HepG2 (cell line): ENCODE results near the gene SPRED2. TPM values are rescaled to one million over a fixed set of nuclear protein-coding genes. Genes with fewer than 3 reads are reported as not detected.

Experiments
- ARNT ChIP-seq: fragments of 450-650 bp; IDR thresholded peaks from 2 replicates; pipeline ENCODE4 v1.6.1; 2017
- EED ChIP-seq: sonication (generic); formaldehyde crosslinking; IDR thresholded peaks from 2 replicates; pipeline ENCODE4 v1.5.0; 2020; ENCODE audit warnings: mild to moderate bottlenecking, missing genetic modification reagents
- KAT8 ChIP-seq: IDR thresholded peaks from 2 replicates; pipeline ENCODE4 v1.6.1; 2016; ENCODE audit warnings: missing genetic modification reagents, missing compliant biosample characterization
- MED8 ChIP-seq: sonication (generic); formaldehyde crosslinking; IDR thresholded peaks from 2 replicates; pipeline ENCODE4 v1.8.1; 2023; ENCODE audit warnings: mild to moderate bottlenecking, missing genetic modification reagents; ENCODE audit not compliant: insufficient replicate concordance
- NFKB2 ChIP-seq: sonication (generic); formaldehyde crosslinking; IDR thresholded peaks from 2 replicates; pipeline ENCODE4 v1.4.0; 2020; ENCODE audit warnings: missing genetic modification reagents, borderline replicate concordance
- PREB ChIP-seq: sonication (generic); formaldehyde crosslinking; IDR thresholded peaks from 2 replicates; pipeline ENCODE4 v1.4.0; 2020; ENCODE audit warnings: missing genetic modification reagents
- RFXANK ChIP-seq: IDR thresholded peaks from 2 replicates; pipeline ENCODE4 v1.6.1; 2016
- TGIF2 ChIP-seq: IDR thresholded peaks from 2 replicates; pipeline ENCODE4 v1.6.1; 2016; ENCODE audit warnings: control low read depth, missing compliant biosample characterization
- ZBTB33 ChIP-seq: sonication (generic); formaldehyde crosslinking; IDR thresholded peaks from 2 replicates; pipeline ENCODE4 v1.4.0; 2020; ENCODE audit warnings: missing genetic modification reagents
- ZFP36 ChIP-seq: fragments of 150-350 bp; IDR thresholded peaks from 2 replicates; pipeline ENCODE4 v1.6.1; 2018; ENCODE audit warnings: borderline replicate concordance, low read length, low read depth; ENCODE audit not compliant: partially characterized antibody
- ZNF318 ChIP-seq: sonication (generic); formaldehyde crosslinking; IDR thresholded peaks from 2 replicates; pipeline ENCODE4 v1.4.0; 2020; ENCODE audit warnings: mild to moderate bottlenecking, missing genetic modification reagents
- ZNF430 ChIP-seq: sonication (generic); formaldehyde crosslinking; IDR thresholded peaks from 2 replicates; pipeline ENCODE4 v1.9.0; 2021; ENCODE audit warnings: mild to moderate bottlenecking, missing genetic modification reagents
- ZNF766 ChIP-seq: sonication (generic); formaldehyde crosslinking; IDR thresholded peaks from 2 replicates; pipeline ENCODE4 v1.5.0; 2020; ENCODE audit warnings: missing genetic modification reagents, borderline replicate concordance
- ZNF768 ChIP-seq: sonication (generic); formaldehyde crosslinking; IDR thresholded peaks from 2 replicates; pipeline ENCODE4 v1.4.0; 2020; ENCODE audit warnings: missing genetic modification reagents
- ZSCAN25 ChIP-seq: sonication (generic); formaldehyde crosslinking; IDR thresholded peaks from 2 replicates; pipeline ENCODE4 v1.8.0; 2022; ENCODE audit warnings: mild to moderate bottlenecking, missing genetic modification reagents
- ZXDC ChIP-seq: sonication (generic); formaldehyde crosslinking; IDR thresholded peaks from 2 replicates; pipeline ENCODE4 v1.5.0; 2020; ENCODE audit warnings: mild to moderate bottlenecking, missing genetic modification reagents
- polyA plus RNA-seq, 8 experiments: library from polyadenylated mRNA; depleted of rRNA in 3 of 8; stranded (reverse) in 7 of 8; unstranded in 1 of 8; fragments of >200 nt; fragmentation: Illumina TruSeq in 4 of 8; extraction: Trizol in 4 of 8; gene quantifications; 2 replicates each; pipeline versions ENCODE4 v1.2.1 to v1.2.3, GENCODE V29; 2011 to 2016; ENCODE audit warnings: low read depth in 4 of 8, missing spikeins in 1 of 8, mixed read lengths in 1 of 8; ENCODE audit not compliant: insufficient read depth in 1 of 8
- total RNA-seq, 5 experiments: library from RNA; depleted of rRNA; stranded (reverse); fragments of >200 nt; fragmentation: Illumina TruSeq; extraction: Trizol; gene quantifications; 2 replicates each; pipeline ENCODE4 v1.2.3, GENCODE V29; 2016; ENCODE audit warnings: low read depth in 1 of 5

SPRED2 gene
- total and polyA plus RNA-seq, 2 of the 13 experiments (the other 11 are each of a cell fraction or from before 2014, with no cell fraction given), result 13.0 to 37.0 TPM

- TF ChIP-seq ARNT, result no peak
- no peak for TF ChIP-seq ZFP36
- TF ChIP-seq TGIF2, result peak; percentile 81; the same call in 1 of the 2 replicates
- TF ChIP-seq NFKB2 (CRISPR knock-in tag), result peak; percentile 63; the same call in 1 of the 2 replicates
- no peak for TF ChIP-seq ZXDC (CRISPR knock-in tag)
- TF ChIP-seq ZBTB33 (CRISPR knock-in tag), result peak; percentile 76
- TF ChIP-seq RFXANK (CRISPR knock-in tag), result 0 out of 2 replicates have a peak, but pooled peaks have one; percentile 56
- no peak for TF ChIP-seq ZSCAN25 (CRISPR knock-in tag)
- no peak for TF ChIP-seq ZNF766
- TF ChIP-seq EED (CRISPR knock-in tag), result 0 out of 2 replicates have a peak, but pooled peaks have one; percentile 57
- TF ChIP-seq ZNF318 (CRISPR knock-in tag), result no peak
- no peak for TF ChIP-seq PREB (CRISPR knock-in tag)
- no peak for TF ChIP-seq ZNF430 (CRISPR knock-in tag)
- 0 out of 2 replicates have a peak, but pooled peaks have one; percentile 32 for TF ChIP-seq ZNF768 (CRISPR knock-in tag)
- no peak for TF ChIP-seq MED8
- TF ChIP-seq KAT8 (CRISPR knock-in tag), result peak; percentile 24; the same call in 1 of the 2 replicates
Measured at GRCh38 chr2:65382776-65383357, 49.5 kb downstream of the SPRED2 start (continued).
